ENCODE data around the gene GNAT2. TPM values are rescaled to one million over a fixed set of nuclear protein-coding genes. Genes with fewer than 3 reads are reported as not detected.
A peak's percentile ranks its signal among the peaks of the same experiment; 100 is the strongest.

The GNAT2 gene
- total and polyA plus RNA-seq, 4 donors, result 0.24 TPM; not detected in 3

- ATAC-seq (ENCODE audit: insufficient read depth, low FRiP score) (peak; percentile 83), DNase-seq (peak; percentile 78 to 86 (median 79))
- Histone ChIP-seq H3K9ac (ENCODE audit: insufficient read depth in 1 of 2, low read length in 2 of 2) (no peak overlapping the region), H3K9me3 (ENCODE audit: control insufficient read depth in 4 of 4, insufficient read depth in 3 of 4, low read length in 3 of 4) (no peaks in the 10 kb centered on the region), H3K27ac (ENCODE audit: low read depth in 1 of 2, low read length in 1 of 2) (no peak overlapping the region), H3K27me3 (ENCODE audit: control insufficient read depth in 3 of 3, insufficient read depth in 3 of 3, low read length in 2 of 3) (no peaks in the 10 kb centered on the region), H3K4me3 (peak overlapping the region; percentile 1), H3K36me3 (ENCODE audit: control insufficient read depth in 4 of 4, insufficient read depth in 4 of 4, low read length in 4 of 4) (no peaks in the 10 kb centered on the region), H3K4me1 (ENCODE audit: control insufficient read depth in 5 of 5, insufficient read depth in 5 of 5, low read length in 5 of 5) (peaks cover 0 to 9% (median 3%) of the 10 kb centered on the region in 5 donors)
- TF ChIP-seq CTCF (IDR thresholded peaks at IDR 0.05; ENCODE audit: control extremely low read depth, extremely low read depth), result peak; percentile 85
- 38 to 44% methylated on average over 32 of the region's 32 CpGs for WGBS, 2 donors
Measured at GRCh38 chr1:109643385-109644230, 24.2 kb upstream of the GNAT2 start.

- H3K4me1 ChIP-seq (ENCODE audit: control insufficient read depth in 5 of 5, insufficient read depth in 5 of 5, low read length in 5 of 5), result peaks cover 0 to 9% (median 3%) of the 10 kb centered on the region in 5 donors
- no peak overlapping the region for H3K4me3 ChIP-seq
- ATAC-seq (ENCODE audit: insufficient read depth, low FRiP score) (no peak), DNase-seq (no peak)
- H3K9me3 ChIP-seq (ENCODE audit: control insufficient read depth in 4 of 4, insufficient read depth in 3 of 4, low read length in 3 of 4), result no peaks in the 10 kb centered on the region
- H3K27me3 ChIP-seq (ENCODE audit: control insufficient read depth in 3 of 3, insufficient read depth in 3 of 3, low read length in 2 of 3), result no peaks in the 10 kb centered on the region
- TF ChIP-seq CTCF (IDR thresholded peaks at IDR 0.05; ENCODE audit: control extremely low read depth, extremely low read depth), result no peak
- H3K9ac ChIP-seq (ENCODE audit: insufficient read depth in 1 of 2, low read length in 2 of 2), result no peak overlapping the region
- WGBS, 2 donors, result 70 to 74% methylated on average over 3 of the region's 3 CpGs
- H3K27ac ChIP-seq (ENCODE audit: low read depth in 1 of 2, low read length in 1 of 2), result no peak overlapping the region
- no peaks in the 10 kb centered on the region for H3K36me3 ChIP-seq (ENCODE audit: control insufficient read depth in 4 of 4, insufficient read depth in 4 of 4, low read length in 4 of 4)
Measured at GRCh38 chr1:109642626-109643025, 23.2 kb upstream of the GNAT2 start.

GRCh38 chr1:109641861-109642260 is 22.4 kb upstream of the GNAT2 start:
- H3K27ac ChIP-seq (ENCODE audit: low read depth in 1 of 2, low read length in 1 of 2), result no peak overlapping the region
- no peak overlapping the region for H3K4me3 ChIP-seq
- H3K9me3 ChIP-seq (ENCODE audit: control insufficient read depth in 4 of 4, insufficient read depth in 3 of 4, low read length in 3 of 4), result no peaks in the 10 kb centered on the region
- H3K9ac ChIP-seq (ENCODE audit: insufficient read depth in 1 of 2, low read length in 2 of 2), result no peak overlapping the region
- TF ChIP-seq CTCF (IDR thresholded peaks at IDR 0.05; ENCODE audit: control extremely low read depth, extremely low read depth), result no peak
- WGBS, 2 donors, result 53 to 75% methylated on average over 2 of the region's 2 CpGs
- no peak for DNase-seq
- H3K27me3 ChIP-seq (ENCODE audit: control insufficient read depth in 3 of 3, insufficient read depth in 3 of 3, low read length in 2 of 3), result no peaks in the 10 kb centered on the region
- no peak for ATAC-seq (ENCODE audit: insufficient read depth, low FRiP score)
- no peaks in the 10 kb centered on the region for H3K36me3 ChIP-seq (ENCODE audit: control insufficient read depth in 4 of 4, insufficient read depth in 4 of 4, low read length in 4 of 4)
- peaks cover 0 to 9% (median 3%) of the 10 kb centered on the region in 5 donors for H3K4me1 ChIP-seq (ENCODE audit: control insufficient read depth in 5 of 5, insufficient read depth in 5 of 5, low read length in 5 of 5)
